Activated naive CD8-positive, alpha-beta T cell treated with anti-CD3 and anti-CD28 coated beads, Interleukin-2, amount 50 U/mL, for 16 hours (primary cell): Measurements from ENCODE around the gene MAD1L1.

Experiments
- DNase-seq: peaks from one replicate; pipeline ENCODE4 v3.0.0-alpha.2; 2020; ENCODE audit warnings: low read depth, low spot score

MAD1L1 gene

GRCh38 chr7:2158331-2159175 is 74.2 kb downstream of the MAD1L1 start:
- no peak for DNase-seq

- DNase-seq: no peak
Measured at GRCh38 chr7:2157473-2158279, 75.1 kb downstream of the MAD1L1 start.

GRCh38 chr7:2156756-2157472 is 75.8 kb downstream of the MAD1L1 start:
- DNase-seq: no peak

- DNase-seq: no peak
Measured at GRCh38 chr7:2154831-2155230, 77.9 kb downstream of the MAD1L1 start.

GRCh38 chr7:2154121-2154520 is 78.6 kb downstream of the MAD1L1 start:
- DNase-seq: no peak

GRCh38 chr7:2152646-2153045 is 80.1 kb downstream of the MAD1L1 start:
- no peak for DNase-seq

GRCh38 chr7:2151801-2152612 is 80.7 kb downstream of the MAD1L1 start:
- no peak for DNase-seq

GRCh38 chr7:2151237-2151636 is 81.5 kb downstream of the MAD1L1 start:
- no peak for DNase-seq

GRCh38 chr7:2150445-2150815 is 82.3 kb downstream of the MAD1L1 start:
- no peak for DNase-seq

- DNase-seq: no peak
Measured at GRCh38 chr7:2149672-2150444, 82.9 kb downstream of the MAD1L1 start.

GRCh38 chr7:2148814-2149213 is 83.9 kb downstream of the MAD1L1 start:
- no peak for DNase-seq

GRCh38 chr7:2148189-2148588 is 84.6 kb downstream of the MAD1L1 start:
- no peak for DNase-seq

GRCh38 chr7:2146676-2147472 is 85.9 kb downstream of the MAD1L1 start:
- no peak for DNase-seq

- no peak for DNase-seq
Measured at GRCh38 chr7:2145835-2146580, 86.7 kb downstream of the MAD1L1 start.

- DNase-seq: no peak
Measured at GRCh38 chr7:2144926-2145325, 87.8 kb downstream of the MAD1L1 start.

GRCh38 chr7:2143981-2144595 is 88.7 kb downstream of the MAD1L1 start:
- DNase-seq: no peak

GRCh38 chr7:2143450-2143849 is 89.3 kb downstream of the MAD1L1 start:
- DNase-seq: no peak

- DNase-seq: no peak
Measured at GRCh38 chr7:2142386-2142785, 90.4 kb downstream of the MAD1L1 start.

GRCh38 chr7:2141651-2142050 is 91.1 kb downstream of the MAD1L1 start:
- no peak for DNase-seq
